HAP-1 (cell line): ENCODE measurements around the gene TIMM17A.

ENCODE experiments used
- DNase-seq, 2 experiments: peaks; one replicate each; pipeline ENCODE4 v3.0.0-alpha.2; 2016 to 2020; ENCODE audit warnings: low spot score in 2 of 2
- H3K27me3 ChIP-seq: fragments of 250-450 bp; sonication (Bioruptor Pico); 2 replicates; pipeline ENCODE4 v1.5.1; 2020; ENCODE audit warnings: low read depth, mild to moderate bottlenecking, moderate library complexity
- H3K36me3 ChIP-seq: fragments of 250-450 bp; sonication (Bioruptor Pico); replicated peaks from 2 replicates; pipeline ENCODE4 v1.5.1; 2020; ENCODE audit warnings: mild to moderate bottlenecking
- H3K4me1 ChIP-seq: fragments of 250-450 bp; sonication (Bioruptor Pico); 2 replicates; pipeline ENCODE4 v1.5.1; 2020; ENCODE audit warnings: mild to moderate bottlenecking
- H3K4me3 ChIP-seq: fragments of 250-450 bp; sonication (Bioruptor Pico); 2 replicates; pipeline ENCODE4 v1.5.1; 2020; ENCODE audit warnings: mild to moderate bottlenecking, moderate library complexity
- H3K9me3 ChIP-seq: fragments of 250-450 bp; sonication (Bioruptor Pico); 2 replicates; pipeline ENCODE4 v1.5.1; 2020; ENCODE audit warnings: mild to moderate bottlenecking, moderate library complexity
- in situ Hi-C: fragments of 300-500 bp; cut with MboI; formaldehyde crosslinking; loops from 3 replicates; pipeline ENCODE4 v1.14.3; 2020; ENCODE audit warnings: low sequenced_read_pairs, inconsistent platforms, mixed read lengths

TIMM17A gene

DNA sequence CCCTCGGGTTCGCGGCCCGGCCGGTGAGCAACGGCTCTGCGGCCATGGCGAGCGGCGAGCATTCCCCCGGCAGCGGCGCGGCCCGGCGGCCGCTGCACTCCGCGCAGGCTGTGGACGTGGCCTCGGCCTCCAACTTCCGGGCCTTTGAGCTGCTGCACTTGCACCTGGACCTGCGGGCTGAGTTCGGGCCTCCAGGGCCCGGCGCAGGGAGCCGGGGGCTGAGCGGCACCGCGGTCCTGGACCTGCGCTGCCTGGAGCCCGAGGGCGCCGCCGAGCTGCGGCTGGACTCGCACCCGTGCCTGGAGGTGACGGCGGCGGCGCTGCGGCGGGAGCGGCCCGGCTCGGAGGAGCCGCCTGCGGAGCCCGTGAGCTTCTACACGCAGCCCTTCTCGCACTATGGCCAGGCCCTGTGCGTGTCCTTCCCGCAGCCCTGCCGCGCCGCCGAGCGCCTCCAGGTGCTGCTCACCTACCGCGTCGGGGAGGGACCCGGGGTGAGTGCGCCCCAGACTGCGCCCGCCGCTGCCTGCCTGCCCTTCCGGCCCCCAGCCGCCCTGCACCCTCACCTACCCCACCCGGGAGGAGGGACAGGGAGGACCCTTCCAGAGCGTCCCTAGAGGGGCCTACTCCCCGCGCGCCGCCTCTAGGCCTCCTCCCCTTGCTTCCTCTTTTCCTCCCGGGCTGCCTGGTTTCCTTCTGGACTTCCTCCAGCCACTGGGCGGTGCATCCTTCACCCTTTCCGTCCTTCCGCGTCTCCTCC lies 27.5 kb downstream of the TIMM17A start, which contains the start of gene RNPEP:
Gene RNPEP (plus strand): TSS at position 26 of the 757 bp plus-strand sequence. CDS start 19 bp downstream, at position 45.
- Histone ChIP-seq H3K36me3 (peaks cover 3% of the 10 kb centered on the region; the same call in 1 of the 2 replicates), H3K27me3 (no peaks in the 10 kb centered on the region), H3K4me3 (peak within 1 kb of the TSS; percentile 87), H3K4me1 (peaks cover 5% of the 10 kb centered on the region; the same call in 1 of the 2 replicates), H3K9me3 (no peaks in the 10 kb centered on the region)
- in situ Hi-C loops: no loop called here
- peak; percentile 63 to 89 for DNase-seq

- Histone ChIP-seq H3K4me3 (peak overlapping the region; percentile 87), H3K36me3 (peaks cover 4% of the 10 kb centered on the region), H3K4me1 (peaks cover 5% of the 10 kb centered on the region; the same call in 1 of the 2 replicates), H3K27me3 (no peaks in the 10 kb centered on the region), H3K9me3 (no peaks in the 10 kb centered on the region)
- DNase-seq: no peak
- in situ Hi-C loops: no loop called here
Measured at GRCh38 chr1:201983380-201983805, 28.1 kb downstream of the TIMM17A start.

GRCh38 chr1:201984446-201984845 lies 29.1 kb downstream of the TIMM17A start:
- peak overlapping the region; percentile 87; the same call in 1 of the 2 replicates for H3K4me3 ChIP-seq
- peaks cover 14% of the 10 kb centered on the region for H3K36me3 ChIP-seq
- no peaks in the 10 kb centered on the region for H3K27me3 ChIP-seq
- no peaks in the 10 kb centered on the region for H3K9me3 ChIP-seq
- in situ Hi-C loops: no loop called here
- no peak for DNase-seq
- peaks cover 5% of the 10 kb centered on the region; the same call in 1 of the 2 replicates for H3K4me1 ChIP-seq

GRCh38 chr1:201985355-201985754 lies 30.1 kb downstream of the TIMM17A start:
- Histone ChIP-seq H3K9me3 (no peaks in the 10 kb centered on the region), H3K4me3 (no peak overlapping the region), H3K27me3 (no peaks in the 10 kb centered on the region), H3K36me3 (peaks cover 21% of the 10 kb centered on the region), H3K4me1 (peaks cover 5% of the 10 kb centered on the region; the same call in 1 of the 2 replicates)
- DNase-seq: no peak
- in situ Hi-C loops: no loop called here

GRCh38 chr1:201988601-201989000 lies 33.3 kb downstream of the TIMM17A start:
- in situ Hi-C loops: no loop called here
- Histone ChIP-seq H3K4me3 (no peak overlapping the region), H3K4me1 (peaks cover 5% of the 10 kb centered on the region; the same call in 1 of the 2 replicates), H3K9me3 (no peaks in the 10 kb centered on the region), H3K27me3 (no peaks in the 10 kb centered on the region), H3K36me3 (peaks cover 46% of the 10 kb centered on the region)
- no peak for DNase-seq

DNA sequence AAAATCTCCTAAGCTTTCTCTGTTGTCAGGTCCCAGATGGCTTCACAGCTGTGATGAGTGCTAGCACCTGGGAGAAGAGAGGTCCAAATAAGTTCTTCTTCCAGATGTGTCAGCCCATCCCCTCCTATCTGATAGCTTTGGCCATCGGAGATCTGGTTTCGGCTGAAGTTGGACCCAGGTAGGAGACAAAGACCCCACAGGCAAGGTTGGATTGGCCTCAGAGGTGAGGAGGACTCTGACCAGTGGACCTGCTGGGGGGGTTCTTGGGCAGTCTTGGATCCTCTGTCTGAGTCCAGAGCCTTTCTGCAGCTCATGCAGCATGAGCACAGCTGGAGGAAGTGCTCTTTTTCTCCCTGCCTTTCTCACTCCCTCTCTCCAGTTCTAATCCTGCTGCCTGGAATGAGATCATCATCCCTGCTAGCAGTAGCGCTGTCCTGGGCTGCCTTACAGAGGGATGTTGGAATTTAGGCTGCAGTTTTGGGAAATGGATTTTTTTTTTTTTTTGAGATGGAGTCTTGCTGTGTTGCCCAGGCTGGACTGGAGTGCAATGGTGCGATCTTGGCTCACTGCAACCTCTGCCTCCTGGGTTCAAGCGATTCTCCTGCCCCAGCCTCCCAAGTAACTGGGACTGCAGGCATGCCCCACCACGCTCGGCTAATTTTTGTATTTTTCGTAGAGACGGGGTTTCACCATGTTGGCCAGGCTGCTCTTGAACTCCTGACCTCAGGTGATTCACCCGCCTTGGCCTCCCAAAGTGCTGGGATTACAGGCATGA lies 34.2 kb downstream of the TIMM17A start:
- in situ Hi-C loops: no loop called here
- Histone ChIP-seq H3K27me3 (no peaks in the 10 kb centered on the region), H3K9me3 (no peaks in the 10 kb centered on the region), H3K4me3 (no peak overlapping the region), H3K36me3 (peaks cover 49% of the 10 kb centered on the region), H3K4me1 (peaks cover under 1% of the 10 kb centered on the region; the same call in 1 of the 2 replicates)
- no peak for DNase-seq

- no peaks in the 10 kb centered on the region for H3K4me1 ChIP-seq
- no peak overlapping the region for H3K4me3 ChIP-seq
- H3K36me3 ChIP-seq: peaks cover 52% of the 10 kb centered on the region
- no peaks in the 10 kb centered on the region for H3K27me3 ChIP-seq
- in situ Hi-C loops: no loop called here
- H3K9me3 ChIP-seq: no peaks in the 10 kb centered on the region
- no peak for DNase-seq
Measured at GRCh38 chr1:201990427-201990826, 35.1 kb downstream of the TIMM17A start.

DNA sequence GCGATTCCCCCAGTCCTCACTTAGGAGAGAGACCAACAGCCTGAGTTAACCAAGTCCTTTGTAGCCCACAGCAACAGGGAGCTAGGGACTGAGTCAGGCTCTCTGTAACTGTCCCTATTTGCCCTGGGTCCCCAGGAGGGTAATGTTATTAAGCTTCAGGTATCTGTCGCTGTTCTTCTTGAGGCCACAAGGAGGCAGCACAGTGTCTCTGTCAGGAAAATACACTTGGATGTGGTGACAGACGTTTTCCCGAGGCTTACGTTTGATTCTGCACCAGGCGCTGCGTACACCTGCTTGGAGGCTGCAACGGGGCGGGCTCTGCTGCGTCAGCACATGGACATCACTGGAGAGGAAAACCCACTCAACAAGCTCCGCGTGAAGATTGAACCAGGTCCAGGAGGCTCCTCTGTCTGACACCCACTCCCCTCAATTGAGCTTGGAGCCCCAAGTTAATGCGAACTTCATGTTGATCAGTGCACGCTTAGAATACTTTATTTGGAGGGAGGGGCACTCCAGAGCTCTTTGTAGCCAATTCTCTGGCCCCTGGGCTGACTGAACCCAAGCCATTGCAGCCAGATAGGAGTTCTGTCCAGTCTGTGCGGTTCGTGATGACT lies 44.4 kb downstream of the TIMM17A start:
- no peaks in the 10 kb centered on the region for H3K9me3 ChIP-seq
- H3K27me3 ChIP-seq: no peaks in the 10 kb centered on the region
- no peaks in the 10 kb centered on the region for H3K4me1 ChIP-seq
- H3K36me3 ChIP-seq: peaks cover 73% of the 10 kb centered on the region
- no peak overlapping the region for H3K4me3 ChIP-seq
- DNase-seq: peak; percentile 49 to 53
- in situ Hi-C loops: no loop called here

DNA sequence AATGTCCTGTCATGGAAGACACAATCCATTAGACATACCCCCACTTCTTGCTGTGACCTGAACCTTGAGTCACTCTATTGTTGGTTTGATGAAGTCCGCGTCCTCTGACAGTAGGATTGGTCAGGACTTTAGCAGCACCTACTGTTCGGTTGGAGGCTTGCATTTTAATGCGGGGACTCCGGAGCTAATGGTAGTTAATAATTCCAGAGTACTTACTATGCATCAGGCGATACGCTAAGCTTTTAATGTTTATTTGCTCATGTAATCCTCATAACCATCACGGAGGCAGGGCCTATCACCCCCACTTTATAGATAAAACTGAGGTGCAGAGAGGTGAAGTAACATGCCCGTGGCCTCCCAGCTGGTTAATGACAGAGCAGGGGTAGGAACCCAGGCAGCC lies 47.2 kb downstream of the TIMM17A start:
- Histone ChIP-seq H3K4me1 (no peaks in the 10 kb centered on the region), H3K27me3 (no peaks in the 10 kb centered on the region), H3K36me3 (peaks cover 64% of the 10 kb centered on the region), H3K9me3 (no peaks in the 10 kb centered on the region), H3K4me3 (no peak overlapping the region)
- in situ Hi-C loops: no loop called here
- no peak for DNase-seq

DNA sequence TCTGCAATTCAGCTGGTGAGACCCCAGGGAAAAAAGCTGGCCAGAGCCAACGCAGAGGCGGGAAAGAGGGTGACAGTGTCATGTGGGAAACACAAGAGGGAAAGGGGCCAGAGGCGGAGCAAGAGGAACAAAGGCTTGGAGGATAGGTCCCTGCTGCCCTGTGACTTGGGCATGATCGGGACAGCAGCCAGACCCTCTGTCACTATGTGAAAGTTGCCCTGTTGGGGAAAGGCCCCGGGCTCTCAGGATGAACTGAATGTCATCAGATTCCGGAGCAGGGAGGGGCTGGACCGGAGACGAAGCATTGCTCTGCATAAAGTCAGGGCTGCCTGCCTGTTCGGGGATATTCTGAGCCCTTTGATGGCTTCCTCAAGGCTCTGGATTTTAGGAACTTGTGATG lies 49.4 kb downstream of the TIMM17A start:
- in situ Hi-C loops: loop anchor here (5.0 kb wide), 1 partner anchor 118 kb away; the partner anchor contains the start of gene GPR37L1
- no peaks in the 10 kb centered on the region for H3K4me1 ChIP-seq
- no peak overlapping the region for H3K4me3 ChIP-seq
- H3K36me3 ChIP-seq: peaks cover 61% of the 10 kb centered on the region
- DNase-seq: no peak
- H3K27me3 ChIP-seq: no peaks in the 10 kb centered on the region
- no peaks in the 10 kb centered on the region for H3K9me3 ChIP-seq

DNA sequence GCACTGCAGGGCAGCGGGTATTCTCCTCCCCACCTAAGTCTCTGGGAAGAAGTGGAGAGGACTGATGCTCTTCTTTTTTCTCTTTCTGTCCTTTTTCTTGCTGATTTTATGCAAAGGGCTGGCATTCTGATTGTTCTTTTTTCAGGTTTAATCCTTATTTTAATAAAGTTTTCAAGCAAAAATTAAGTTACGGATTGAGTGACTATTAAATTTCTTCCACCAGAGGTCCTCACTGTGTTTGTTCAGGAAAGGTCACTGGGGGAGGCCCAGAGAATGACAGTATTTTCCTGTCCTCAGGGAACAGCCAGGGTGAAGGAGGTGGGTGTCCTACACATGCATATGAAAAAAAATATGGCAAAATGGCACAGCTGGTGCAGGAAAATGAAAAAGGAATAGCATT lies 50.7 kb downstream of the TIMM17A start:
- Histone ChIP-seq H3K27me3 (no peaks in the 10 kb centered on the region), H3K4me3 (no peak overlapping the region), H3K9me3 (no peaks in the 10 kb centered on the region), H3K36me3 (peaks cover 49% of the 10 kb centered on the region), H3K4me1 (no peaks in the 10 kb centered on the region)
- in situ Hi-C loops: loop anchor here (5.0 kb wide), 1 partner anchor 116 kb away; the partner anchor contains the start of gene GPR37L1
- DNase-seq: peak in 1 of 2 experiments; percentile 21

DNA sequence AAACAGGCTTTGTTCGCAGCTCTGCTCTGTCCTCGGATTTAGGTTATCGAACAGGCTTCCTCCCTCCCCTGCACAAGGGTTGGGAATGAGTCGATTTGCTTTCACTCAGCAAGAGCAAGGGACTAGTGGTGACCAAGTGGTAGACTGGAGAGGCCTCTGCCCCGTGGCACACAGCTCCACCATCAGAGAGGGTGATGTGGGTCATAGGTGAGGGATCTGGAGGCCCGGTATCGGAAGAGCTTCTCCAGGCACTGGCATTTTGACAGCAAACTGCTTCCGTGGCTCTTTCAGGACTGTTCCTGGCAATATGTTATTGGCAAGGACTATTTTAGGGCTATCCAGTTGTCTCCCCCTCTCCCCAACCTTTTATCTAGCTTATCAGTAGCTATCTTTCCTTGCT lies 52.0 kb downstream of the TIMM17A start:
- no peaks in the 10 kb centered on the region for H3K9me3 ChIP-seq
- H3K4me3 ChIP-seq: no peak overlapping the region
- no peak for DNase-seq
- H3K4me1 ChIP-seq: no peaks in the 10 kb centered on the region
- H3K36me3 ChIP-seq: peaks cover 39% of the 10 kb centered on the region
- H3K27me3 ChIP-seq: no peaks in the 10 kb centered on the region
- in situ Hi-C loops: loop anchor here (5.0 kb wide), 1 partner anchor 115 kb away; the partner anchor contains the start of gene GPR37L1

GRCh38 chr1:202007805-202008489 lies 52.6 kb downstream of the TIMM17A start:
- H3K4me1 ChIP-seq: no peaks in the 10 kb centered on the region
- in situ Hi-C loops: loop anchor here (5.0 kb wide), 1 partner anchor 114 kb away; the partner anchor contains the start of gene GPR37L1
- DNase-seq: no peak

More at GRCh38 chr1:202007805-202008489, 52.6 kb downstream of the TIMM17A start:
- Histone ChIP-seq H3K9me3 (no peaks in the 10 kb centered on the region), H3K4me3 (no peak overlapping the region), H3K36me3 (peaks cover 32% of the 10 kb centered on the region), H3K27me3 (no peaks in the 10 kb centered on the region)
